Globus pallidus (tissue), 1 donor: ENCODE measurements around the gene LY6G5B.

ENCODE experiments used
- DNase-seq: peaks from one replicate; pipeline ENCODE4 v3.0.0-alpha.2; 2015; ENCODE audit warnings: low spot score

Gene LY6G5B, protein sequence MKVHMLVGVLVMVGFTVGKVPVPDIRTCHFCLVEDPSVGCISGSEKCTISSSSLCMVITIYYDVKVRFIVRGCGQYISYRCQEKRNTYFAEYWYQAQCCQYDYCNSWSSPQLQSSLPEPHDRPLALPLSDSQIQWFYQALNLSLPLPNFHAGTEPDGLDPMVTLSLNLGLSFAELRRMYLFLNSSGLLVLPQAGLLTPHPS

GRCh38 chr6:31669676-31670075, at the start of gene LY6G5B:
Gene LY6G5B, plus strand, starts transcription at chr6:31669976. Its CDS starts 975 bp downstream, at chr6:31670951.
- DNase-seq: no peak

- DNase-seq: peak; percentile 71
Observed at GRCh38 chr6:31620586-31621319, 49.0 kb upstream of the LY6G5B start, which contains the start of gene PRRC2A. Gene PRRC2A, plus strand, starts transcription at chr6:31620715. Its CDS starts 2,075 bp downstream, at chr6:31622790.

DNA sequence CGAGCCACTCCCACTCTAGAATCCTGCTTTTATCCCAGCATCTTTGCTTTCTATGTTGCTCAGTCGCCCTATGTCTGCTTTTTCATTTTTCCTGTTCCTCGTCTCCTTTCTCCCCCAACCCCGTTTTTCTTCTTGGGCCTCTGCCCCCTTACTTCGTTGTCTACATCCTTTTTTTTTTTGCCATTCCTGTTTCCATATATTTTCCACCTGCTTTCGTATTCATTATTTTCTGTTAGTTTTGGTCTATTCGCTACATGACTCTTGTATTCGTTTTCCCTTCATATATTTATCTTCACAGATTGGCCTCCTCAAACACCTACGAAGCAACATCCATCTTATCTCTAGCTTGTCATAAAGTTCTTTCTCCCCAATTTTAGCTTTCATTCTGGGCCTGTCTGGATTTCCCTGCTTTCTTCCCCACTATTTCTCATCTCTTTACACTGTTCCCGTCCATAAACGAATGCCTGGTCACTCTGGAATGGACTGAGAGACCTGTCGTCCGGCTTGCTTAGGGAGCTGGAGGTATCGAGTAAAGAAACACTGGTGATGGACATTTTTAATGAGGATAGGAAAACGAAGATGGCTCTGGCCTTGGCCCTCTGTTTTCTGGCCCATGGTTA, 48.3 kb upstream of the LY6G5B start:
- DNase-seq: no peak

- DNase-seq: no peak
Observed at GRCh38 chr6:31621991-31622390, 47.8 kb upstream of the LY6G5B start.

DNA sequence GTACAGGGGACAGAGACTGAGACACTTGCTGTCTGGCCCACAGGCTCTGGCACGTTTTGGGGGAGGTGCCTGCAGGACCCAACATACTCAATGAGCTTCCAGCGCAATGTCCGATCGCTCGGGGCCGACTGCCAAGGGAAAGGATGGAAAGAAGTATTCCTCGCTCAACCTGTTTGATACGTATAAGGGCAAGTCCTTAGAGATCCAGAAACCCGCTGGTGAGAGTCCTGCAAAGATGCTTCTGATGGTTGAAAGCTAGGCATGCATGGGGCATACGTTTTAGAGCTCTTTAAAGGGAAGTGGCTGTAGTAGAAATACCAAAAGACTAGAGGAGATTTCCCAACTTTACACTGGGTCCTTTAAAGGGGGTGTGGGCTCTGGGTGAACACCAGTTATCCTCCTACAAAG, 47.1 kb upstream of the LY6G5B start:
- no peak for DNase-seq

DNA sequence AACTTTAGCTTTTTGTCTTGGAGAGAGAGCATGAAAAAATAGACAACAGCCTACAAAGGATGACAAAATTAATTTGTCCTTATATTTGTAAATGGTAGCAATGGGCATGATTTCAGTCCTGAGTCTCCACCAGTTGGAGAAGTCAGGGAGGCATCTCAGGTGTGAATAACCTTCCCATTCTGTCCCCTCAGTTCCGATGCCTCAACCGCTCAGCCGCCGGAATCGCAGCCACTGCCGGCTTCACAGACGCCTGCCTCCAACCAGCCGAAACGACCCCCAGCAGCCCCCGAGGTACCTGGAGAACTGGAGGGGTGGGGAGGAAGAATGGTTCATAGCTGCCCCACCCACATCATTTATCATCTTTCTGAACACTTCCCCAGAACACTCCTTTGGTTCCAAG, 45.7 kb upstream of the LY6G5B start:
- DNase-seq: no peak

GRCh38 chr6:31626952-31627351, 42.8 kb upstream of the LY6G5B start:
- DNase-seq: no peak

DNA sequence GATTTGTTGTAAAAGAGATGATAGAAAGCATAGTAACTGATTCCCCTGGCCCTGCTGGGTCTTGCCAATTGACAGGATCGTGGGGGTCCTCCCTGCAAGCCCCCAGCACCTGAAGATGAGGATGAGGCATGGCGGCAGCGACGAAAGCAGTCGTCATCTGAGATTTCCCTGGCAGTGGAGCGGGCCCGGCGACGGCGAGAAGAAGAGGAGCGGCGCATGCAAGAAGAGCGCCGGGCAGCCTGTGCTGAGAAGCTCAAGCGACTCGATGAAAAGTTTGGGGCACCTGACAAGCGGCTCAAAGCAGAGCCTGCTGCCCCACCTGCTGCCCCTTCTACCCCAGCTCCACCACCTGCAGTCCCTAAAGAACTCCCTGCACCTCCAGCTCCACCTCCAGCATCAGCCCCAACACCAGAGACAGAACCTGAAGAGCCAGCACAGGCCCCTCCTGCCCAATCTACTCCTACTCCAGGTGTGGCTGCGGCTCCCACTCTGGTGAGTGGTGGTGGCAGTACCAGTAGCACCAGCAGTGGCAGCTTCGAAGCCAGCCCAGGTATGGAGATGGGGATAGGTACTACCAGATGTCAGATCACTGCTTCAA, 42.0 kb upstream of the LY6G5B start:
- no peak for DNase-seq

GRCh38 chr6:31629014-31629413, 40.8 kb upstream of the LY6G5B start:
- no peak for DNase-seq

DNA sequence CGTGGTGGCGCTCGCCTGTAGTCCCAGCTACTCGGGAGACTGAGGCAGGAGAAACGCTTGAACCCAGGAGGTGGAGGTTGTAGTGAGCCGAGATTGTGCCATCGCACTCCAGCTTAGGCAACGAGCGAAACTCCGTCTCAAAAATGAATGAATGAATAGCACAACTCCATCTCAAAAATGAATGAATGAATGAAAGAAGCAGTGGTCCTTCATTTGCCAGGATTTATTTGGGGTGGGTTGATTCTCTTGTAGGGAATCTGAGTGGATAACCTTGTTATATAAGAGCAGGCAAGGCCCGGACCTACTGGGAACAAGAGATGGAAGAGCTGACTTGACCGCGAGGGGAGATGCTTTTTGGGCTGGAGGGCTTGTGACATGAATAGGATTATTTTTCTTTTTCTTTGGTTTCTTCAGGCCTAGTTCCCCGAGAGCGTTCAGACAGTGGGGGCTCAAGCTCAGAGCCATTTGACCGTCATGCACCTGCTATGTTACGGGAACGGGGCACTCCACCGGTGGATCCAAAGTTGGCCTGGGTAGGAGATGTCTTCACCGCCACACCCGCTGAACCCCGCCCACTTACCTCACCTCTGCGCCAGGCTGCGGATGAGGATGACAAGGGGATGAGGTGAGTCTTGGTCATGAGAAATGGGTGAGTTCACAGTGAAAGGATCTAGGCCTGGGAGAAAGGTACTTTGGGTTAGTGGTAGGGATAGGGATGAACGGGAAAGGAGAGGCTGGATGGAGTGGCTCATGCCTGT, 39.4 kb upstream of the LY6G5B start:
- DNase-seq: no peak

DNA sequence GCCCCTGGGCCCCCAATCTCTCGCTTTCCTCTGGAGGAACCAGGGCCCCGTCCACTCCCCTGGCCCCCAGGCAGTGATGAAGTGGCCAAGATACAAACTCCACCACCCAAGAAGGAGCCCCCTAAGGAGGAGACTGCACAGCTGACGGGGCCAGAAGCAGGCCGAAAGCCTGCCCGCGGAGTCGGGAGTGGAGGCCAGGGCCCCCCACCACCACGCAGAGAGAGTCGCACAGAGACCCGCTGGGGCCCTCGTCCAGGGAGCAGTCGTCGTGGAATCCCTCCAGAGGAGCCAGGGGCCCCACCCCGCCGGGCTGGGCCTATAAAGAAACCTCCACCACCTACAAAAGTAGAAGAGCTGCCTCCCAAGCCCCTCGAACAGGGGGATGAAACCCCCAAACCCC, 38.6 kb upstream of the LY6G5B start:
- DNase-seq: no peak

DNA sequence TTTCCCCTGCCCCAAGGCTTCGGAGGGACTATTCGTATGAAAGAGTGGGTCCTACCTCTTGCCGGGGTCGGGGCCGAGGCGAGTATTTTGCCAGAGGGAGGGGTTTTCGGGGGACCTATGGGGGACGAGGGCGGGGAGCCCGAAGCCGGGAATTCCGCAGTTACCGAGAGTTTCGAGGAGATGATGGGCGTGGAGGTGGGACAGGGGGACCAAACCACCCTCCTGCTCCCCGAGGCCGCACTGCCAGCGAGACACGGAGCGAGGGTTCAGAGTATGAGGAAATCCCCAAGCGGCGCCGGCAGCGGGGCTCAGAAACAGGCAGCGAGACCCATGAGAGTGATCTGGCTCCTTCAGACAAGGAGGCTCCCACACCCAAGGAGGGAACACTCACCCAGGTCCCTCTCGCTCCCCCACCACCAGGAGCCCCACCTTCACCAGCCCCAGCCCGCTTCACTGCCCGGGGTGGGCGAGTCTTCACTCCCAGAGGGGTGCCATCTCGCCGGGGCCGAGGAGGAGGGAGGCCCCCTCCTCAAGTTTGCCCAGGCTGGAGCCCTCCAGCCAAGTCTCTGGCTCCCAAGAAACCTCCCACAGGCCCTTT, 38.0 kb upstream of the LY6G5B start:
- no peak for DNase-seq

DNA sequence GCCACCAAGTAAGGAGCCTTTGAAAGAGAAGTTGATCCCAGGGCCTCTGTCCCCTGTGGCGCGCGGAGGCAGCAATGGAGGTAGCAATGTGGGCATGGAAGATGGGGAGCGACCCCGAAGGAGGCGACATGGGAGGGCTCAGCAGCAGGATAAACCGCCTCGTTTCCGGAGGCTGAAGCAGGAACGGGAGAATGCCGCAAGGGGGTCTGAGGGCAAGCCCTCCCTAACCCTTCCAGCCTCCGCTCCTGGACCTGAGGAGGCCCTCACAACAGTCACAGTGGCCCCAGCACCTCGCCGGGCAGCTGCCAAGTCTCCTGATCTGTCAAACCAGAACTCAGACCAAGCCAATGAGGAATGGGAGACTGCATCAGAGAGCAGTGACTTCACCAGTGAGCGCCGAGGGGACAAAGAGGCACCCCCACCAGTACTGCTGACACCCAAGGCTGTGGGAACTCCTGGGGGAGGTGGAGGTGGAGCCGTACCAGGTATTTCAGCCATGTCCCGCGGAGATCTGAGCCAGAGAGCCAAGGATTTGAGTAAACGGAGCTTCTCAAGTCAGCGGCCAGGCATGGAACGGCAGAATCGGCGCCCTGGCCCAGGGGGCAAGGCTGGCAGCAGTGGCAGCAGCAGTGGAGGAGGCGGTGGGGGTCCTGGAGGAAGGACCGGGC, 37.4 kb upstream of the LY6G5B start:
- DNase-seq: no peak

DNA sequence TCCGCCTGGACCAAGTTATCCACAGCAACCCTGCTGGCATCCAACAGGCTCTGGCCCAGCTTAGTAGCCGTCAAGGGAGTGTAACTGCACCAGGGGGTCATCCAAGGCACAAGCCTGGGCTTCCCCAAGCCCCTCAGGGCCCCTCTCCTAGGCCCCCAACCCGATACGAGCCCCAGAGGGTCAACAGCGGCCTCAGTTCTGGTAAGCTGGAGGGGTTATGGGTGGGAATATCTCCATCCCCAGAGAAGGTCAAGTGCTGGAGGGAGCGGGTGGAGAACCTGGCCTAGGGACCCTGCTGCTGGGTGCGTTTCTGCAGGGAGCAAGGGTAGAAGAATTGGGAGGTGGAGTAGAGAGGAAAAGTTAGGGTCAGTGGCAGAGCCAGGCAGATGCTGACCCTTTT, 36.3 kb upstream of the LY6G5B start:
- DNase-seq: no peak

DNA sequence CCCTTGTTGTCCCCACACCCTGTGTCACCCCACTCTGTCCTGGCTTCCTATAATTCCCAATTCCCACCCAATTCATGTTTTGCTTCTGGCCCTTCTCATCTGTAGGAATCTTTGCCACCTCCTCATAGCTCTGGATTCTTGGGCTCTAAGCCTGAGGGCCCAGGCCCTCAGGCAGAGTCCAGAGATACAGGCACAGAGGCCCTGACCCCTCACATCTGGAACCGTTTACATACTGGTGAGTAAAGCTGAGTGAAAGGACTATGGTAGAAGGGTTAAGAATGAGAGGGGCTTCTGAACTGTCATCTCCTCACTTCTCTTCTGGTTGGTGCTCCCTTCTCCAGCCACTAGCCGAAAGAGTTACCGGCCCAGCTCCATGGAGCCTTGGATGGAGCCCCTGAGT, 35.6 kb upstream of the LY6G5B start:
- DNase-seq: no peak

DNA sequence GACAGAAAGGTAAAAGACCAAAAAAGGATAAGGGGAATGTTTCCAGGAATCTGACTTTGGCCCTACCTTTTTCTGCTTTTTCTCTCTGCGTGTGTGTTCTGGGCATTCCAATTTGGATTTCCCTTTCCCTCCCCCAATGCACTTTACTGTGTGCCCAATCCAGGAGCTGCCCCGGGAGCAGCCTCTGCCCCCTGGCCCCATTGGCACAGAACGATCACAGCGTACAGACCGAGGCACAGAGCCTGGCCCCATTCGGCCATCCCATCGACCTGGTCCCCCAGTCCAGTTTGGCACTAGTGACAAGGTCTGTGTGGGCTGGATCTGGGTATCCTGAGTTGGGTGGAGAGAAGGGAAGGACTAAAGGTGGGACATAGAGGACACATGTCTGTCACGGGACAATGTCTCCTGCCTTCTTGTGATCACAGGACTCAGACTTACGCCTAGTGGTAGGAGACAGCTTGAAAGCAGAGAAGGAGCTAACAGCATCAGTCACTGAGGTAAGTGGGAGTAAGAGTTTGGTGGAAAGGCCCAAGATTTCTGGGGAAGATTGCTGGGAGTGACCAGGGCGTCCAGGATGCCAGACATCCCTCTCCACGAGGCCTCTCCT, 34.7 kb upstream of the LY6G5B start:
- DNase-seq: no peak

DNA sequence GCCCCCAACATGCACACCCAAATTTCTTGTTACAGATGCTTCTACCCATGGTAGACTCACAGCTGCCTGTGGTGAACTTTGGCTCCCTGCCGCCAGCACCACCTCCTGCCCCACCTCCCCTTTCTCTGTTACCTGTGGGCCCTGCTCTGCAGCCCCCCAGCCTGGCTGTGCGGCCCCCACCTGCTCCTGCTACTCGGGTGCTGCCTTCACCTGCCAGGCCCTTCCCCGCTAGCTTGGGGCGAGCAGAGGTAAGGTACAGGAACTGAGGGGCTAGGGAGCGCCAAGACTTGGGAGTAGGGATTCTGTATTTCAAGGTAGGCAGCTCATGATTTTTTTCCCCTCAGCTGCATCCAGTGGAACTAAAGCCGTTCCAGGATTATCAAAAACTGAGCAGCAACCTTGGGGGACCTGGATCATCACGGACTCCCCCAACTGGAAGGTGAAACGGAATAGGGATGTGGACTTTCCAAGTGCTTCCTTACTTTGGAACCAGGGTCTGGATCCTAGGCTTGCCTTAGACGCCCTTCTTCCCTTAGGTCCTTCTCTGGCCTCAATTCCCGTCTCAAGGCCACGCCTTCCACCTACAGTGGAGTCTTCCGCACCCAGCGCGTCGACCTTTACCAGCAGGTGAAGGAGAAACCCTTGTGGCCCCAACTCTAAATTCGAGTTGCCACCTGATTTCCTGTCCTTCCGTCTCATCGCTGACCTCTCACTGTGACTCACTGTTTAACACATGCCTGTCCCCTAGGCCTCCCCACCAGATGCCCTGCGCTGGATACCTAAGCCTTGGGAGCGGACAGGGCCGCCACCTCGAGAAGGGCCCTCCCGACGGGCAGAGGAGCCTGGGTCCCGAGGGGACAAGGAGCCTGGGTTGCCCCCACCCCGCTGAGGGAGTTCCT, 32.8 kb upstream of the LY6G5B start:
- no peak for DNase-seq

DNA sequence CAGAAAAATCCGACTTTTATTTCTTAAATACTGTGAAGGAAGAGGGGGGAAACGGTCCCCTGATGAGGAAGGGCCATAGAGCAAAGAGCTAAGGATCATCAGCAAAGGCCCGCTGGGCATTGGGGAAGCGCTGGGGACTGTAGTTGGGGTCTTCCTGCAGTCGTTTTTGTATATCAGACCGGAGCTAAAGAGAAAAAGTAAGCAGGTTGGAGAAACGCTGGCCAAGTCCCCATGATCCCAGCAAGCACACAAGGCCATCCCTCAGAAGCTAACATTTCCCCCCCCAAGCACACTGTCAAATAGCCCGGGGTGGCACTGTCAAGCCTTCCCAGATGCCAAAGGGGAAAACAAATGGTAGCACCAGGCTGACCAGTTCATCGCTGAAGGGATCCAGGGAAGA, 30.7 kb upstream of the LY6G5B start:
- DNase-seq: no peak

GRCh38 chr6:31639449-31639861, 30.3 kb upstream of the LY6G5B start:
- DNase-seq: no peak

DNA sequence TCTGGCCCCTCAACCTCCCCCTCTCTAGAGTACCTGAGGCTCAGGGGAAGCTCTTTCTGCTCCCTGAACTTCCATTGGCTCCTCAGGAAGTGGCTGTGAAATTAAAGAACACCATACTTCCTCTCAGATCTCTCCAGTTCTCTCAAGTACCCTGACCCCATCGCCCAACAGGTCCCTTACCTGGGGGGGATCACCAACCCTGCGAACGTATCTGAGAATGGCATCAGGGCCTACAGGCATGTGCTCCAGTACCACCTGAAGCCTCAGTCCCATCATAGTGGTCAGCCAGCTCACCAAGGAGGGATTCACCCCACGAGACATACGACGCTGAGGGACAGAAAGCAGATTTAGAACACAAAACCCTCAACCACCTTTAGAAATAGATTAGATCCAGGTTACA, 29.2 kb upstream of the LY6G5B start:
- no peak for DNase-seq
